22Rv1 (cell line): Measurements from ENCODE around the gene GPC6.

Experiments
- CTCF ChIP-seq: fragments of 450-650 bp; IDR thresholded peaks from 2 replicates; pipeline ENCODE4 v1.5.1; 2017; ENCODE audit warnings: mild to moderate bottlenecking
- ZFX ChIP-seq: fragments of 450-650 bp; IDR thresholded peaks from 2 replicates; pipeline ENCODE4 v1.6.1; 2017; ENCODE audit warnings: antibody characterized with exemption, borderline replicate concordance

- TF ChIP-seq CTCF (no peak), ZFX (no peak)
Observed at GRCh38 chr13:93903909-93904308, 677.3 kb downstream of the GPC6 start.
